SIG-M5 treated with dmso at 0.1 percent for 504 hours (cell line): Measurements from ENCODE around the gene C2CD4D.

Source experiments
- DNase-seq: peaks from one replicate; lab custom pipeline; 2025; ENCODE audit not compliant: unreplicated experiment; lab: John Stamatoyannopoulos, UW

The C2CD4D gene

GRCh38 chr1:151815716-151816327 lies 23.8 kb downstream of the C2CD4D start:
- no peak for DNase-seq

- no peak for DNase-seq
Observed at GRCh38 chr1:151814971-151815545, 24.6 kb downstream of the C2CD4D start.

GRCh38 chr1:151814426-151814825 lies 25.2 kb downstream of the C2CD4D start:
- DNase-seq: no peak

GRCh38 chr1:151813271-151813977 lies 26.2 kb downstream of the C2CD4D start:
- no peak for DNase-seq

- no peak for DNase-seq
Observed at GRCh38 chr1:151811181-151811580, 28.4 kb downstream of the C2CD4D start.

GRCh38 chr1:151809985-151810556 lies 29.5 kb downstream of the C2CD4D start:
- DNase-seq: no peak

GRCh38 chr1:151809290-151809984 lies 30.2 kb downstream of the C2CD4D start:
- peak; percentile 31 for DNase-seq

GRCh38 chr1:151807766-151808165 lies 31.9 kb downstream of the C2CD4D start:
- DNase-seq: no peak

GRCh38 chr1:151807131-151807530 lies 32.5 kb downstream of the C2CD4D start:
- no peak for DNase-seq

GRCh38 chr1:151806170-151806569 lies 33.5 kb downstream of the C2CD4D start:
- DNase-seq: no peak

- no peak for DNase-seq
Observed at GRCh38 chr1:151805066-151805820, 34.4 kb downstream of the C2CD4D start, which contains the start of gene LINGO4. Gene LINGO4, minus strand, starts transcription at chr1:151805419. Its CDS starts 2,715 bp downstream, at chr1:151802704.

GRCh38 chr1:151803915-151804314 lies 35.7 kb downstream of the C2CD4D start:
- DNase-seq: no peak

GRCh38 chr1:151803164-151803563 lies 36.5 kb downstream of the C2CD4D start:
- DNase-seq: no peak

- no peak for DNase-seq
Observed at GRCh38 chr1:151802372-151802771, 37.2 kb downstream of the C2CD4D start.

- no peak for DNase-seq
Observed at GRCh38 chr1:151801846-151802245, 37.8 kb downstream of the C2CD4D start.

- DNase-seq: no peak
Observed at GRCh38 chr1:151801310-151801820, 38.3 kb downstream of the C2CD4D start.

GRCh38 chr1:151800830-151801229 lies 38.8 kb downstream of the C2CD4D start:
- DNase-seq: no peak

GRCh38 chr1:151799179-151800022 lies 40.2 kb downstream of the C2CD4D start:
- no peak for DNase-seq

GRCh38 chr1:151798571-151798970 lies 41.0 kb downstream of the C2CD4D start:
- no peak for DNase-seq
